T47D (cell line): ENCODE results near the gene GHSR.

Experiments used
- DNase-seq, 2 experiments: peaks; one replicate each; pipeline versions ENCODE4 v3.0.0 to v3.0.0-alpha.2; 2011 to 2012; ENCODE audit warnings: low read depth in 1 of 2, low spot score in 1 of 2
- JUND ChIP-seq: IDR thresholded peaks from 2 replicates; pipeline ENCODE4 v1.6.1; 2012; ENCODE audit warnings: low read depth
- in situ Hi-C: cut with HindIII; loops from 2 replicates; pipeline ENCODE4 v1.10.0; 2016; ENCODE audit warnings: low sequenced_read_pairs, low pct_unique_long_range_greater_than_20kb

Gene GHSR

GRCh38 chr3:172410702-172411477 is 37.4 kb downstream of the GHSR start:
- no peak for DNase-seq
- no peak for TF ChIP-seq JUND
- in situ Hi-C loops = no loop called here

GRCh38 chr3:172407872-172408271 is 40.4 kb downstream of the GHSR start:
- in situ Hi-C loops = no loop called here
- no peak for TF ChIP-seq JUND

GRCh38 chr3:172405914-172406313 is 42.3 kb downstream of the GHSR start:
- no peak for TF ChIP-seq JUND
- in situ Hi-C loops = no loop called here

More at GRCh38 chr3:172407872-172408271, 40.4 kb downstream of the GHSR start:
- DNase-seq = no peak

GRCh38 chr3:172404237-172404962 is 43.9 kb downstream of the GHSR start:
- in situ Hi-C loops = no loop called here
- no peak for DNase-seq
- no peak for TF ChIP-seq JUND

More at GRCh38 chr3:172405914-172406313, 42.3 kb downstream of the GHSR start:
- DNase-seq = no peak

GRCh38 chr3:172402892-172403643 is 45.2 kb downstream of the GHSR start:
- in situ Hi-C loops = no loop called here
- DNase-seq = no peak
- TF ChIP-seq JUND = no peak

GRCh38 chr3:172402090-172402489 is 46.2 kb downstream of the GHSR start:
- in situ Hi-C loops = no loop called here
- no peak for DNase-seq
- TF ChIP-seq JUND = no peak

GRCh38 chr3:172398484-172398883 is 49.8 kb downstream of the GHSR start:
- in situ Hi-C loops = no loop called here
- TF ChIP-seq JUND = no peak
- DNase-seq = no peak

- in situ Hi-C loops = no loop called here
- no peak for DNase-seq
- TF ChIP-seq JUND = no peak
Measured at GRCh38 chr3:172397716-172398405, 50.4 kb downstream of the GHSR start.

GRCh38 chr3:172396400-172396799 is 51.9 kb downstream of the GHSR start:
- no peak for TF ChIP-seq JUND
- in situ Hi-C loops = no loop called here

GRCh38 chr3:172394692-172395091 is 53.6 kb downstream of the GHSR start:
- no peak for TF ChIP-seq JUND
- in situ Hi-C loops = no loop called here
- DNase-seq = no peak

More at GRCh38 chr3:172396400-172396799, 51.9 kb downstream of the GHSR start:
- no peak for DNase-seq
